ENCODE data around the gene GPHA2.

The GPHA2 gene

DNA sequence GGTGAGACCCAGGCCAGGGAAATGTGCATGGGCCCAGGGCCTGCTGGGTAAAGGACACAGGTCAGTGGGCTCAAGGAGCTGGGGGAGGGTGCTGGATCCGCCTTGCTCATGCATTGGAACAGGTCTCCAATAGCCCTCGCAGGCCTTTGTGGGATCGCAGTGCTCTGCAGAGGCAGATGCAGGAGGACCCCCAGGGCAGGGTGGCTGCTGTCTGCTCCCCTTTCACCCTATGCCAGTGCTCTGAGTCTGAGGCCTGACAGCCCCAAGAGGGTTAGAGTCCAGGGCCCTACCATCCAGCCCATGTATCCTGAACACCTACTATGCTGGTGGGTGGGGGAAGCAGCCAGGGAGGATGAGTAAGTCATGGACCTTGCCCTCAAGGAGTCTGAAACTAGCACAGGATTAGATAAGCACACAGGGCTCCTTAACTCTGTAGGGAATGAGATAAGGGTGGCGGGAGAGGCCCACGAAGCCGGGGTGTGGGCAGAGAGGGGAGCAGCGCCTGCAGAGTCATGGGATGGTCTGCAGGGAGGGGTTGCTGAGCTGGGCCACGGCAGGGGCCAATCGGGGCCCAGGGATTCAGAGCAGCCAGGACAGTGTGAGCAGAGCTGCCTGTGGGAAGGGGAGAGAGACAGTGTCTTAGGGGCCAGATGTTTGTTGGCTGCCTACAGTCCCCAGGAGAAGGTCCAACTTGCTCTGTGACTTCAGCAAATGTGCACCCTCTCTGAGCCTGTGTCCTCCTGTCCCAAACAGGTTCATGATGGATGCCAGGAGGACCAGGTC lies 46.8 kb downstream of the GPHA2 start:
- no peak for DNase-seq

DNA sequence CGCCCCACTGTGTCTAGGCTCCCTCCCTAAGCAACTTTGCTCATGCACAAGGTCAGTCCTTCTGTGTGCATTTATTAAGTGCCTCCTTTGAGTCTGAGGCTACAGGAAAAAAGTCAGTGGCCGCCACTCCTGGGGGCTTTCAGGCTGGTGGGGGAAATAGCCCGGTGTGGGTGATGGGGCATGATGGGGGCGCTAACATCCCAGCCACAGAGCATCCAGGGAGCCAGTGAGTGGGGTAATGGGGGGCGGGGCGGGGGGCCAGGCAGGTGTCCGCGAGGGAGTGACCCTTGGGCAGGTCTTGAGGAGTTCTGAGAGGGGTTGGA lies 47.3 kb downstream of the GPHA2 start:
- no peak for DNase-seq

DNA sequence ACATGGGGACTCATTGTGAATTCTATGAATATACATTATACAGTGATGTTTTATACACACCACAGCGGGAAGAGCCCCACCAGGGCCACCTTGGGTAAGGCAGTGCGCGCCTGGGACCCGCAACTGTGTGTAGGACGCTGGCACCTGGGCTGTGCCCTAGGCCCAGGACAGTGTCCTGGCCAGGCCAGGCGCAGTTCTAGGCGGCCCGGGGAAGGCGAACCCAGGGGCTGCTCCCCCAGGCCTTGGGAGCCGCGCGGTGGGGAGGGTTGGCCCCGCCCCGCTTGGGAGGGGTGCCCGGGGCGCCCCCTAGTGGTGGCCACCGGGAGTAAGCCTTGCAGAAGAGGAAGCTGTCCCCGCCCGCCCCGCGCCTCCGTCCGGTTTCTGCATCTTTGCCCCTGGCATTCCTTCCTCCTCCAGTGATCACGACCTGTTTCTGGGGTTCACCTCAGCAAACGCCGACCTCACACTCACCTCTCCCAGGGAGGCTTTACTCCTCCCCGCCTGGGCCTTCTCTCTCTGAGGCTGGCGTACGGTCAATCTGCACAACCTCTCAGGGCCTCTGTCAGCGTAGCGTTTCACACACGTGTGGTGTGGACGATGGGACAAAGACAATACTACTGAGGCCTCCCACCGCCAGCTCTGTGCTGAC lies 47.8 kb downstream of the GPHA2 start:
- DNase-seq: no peak

DNA sequence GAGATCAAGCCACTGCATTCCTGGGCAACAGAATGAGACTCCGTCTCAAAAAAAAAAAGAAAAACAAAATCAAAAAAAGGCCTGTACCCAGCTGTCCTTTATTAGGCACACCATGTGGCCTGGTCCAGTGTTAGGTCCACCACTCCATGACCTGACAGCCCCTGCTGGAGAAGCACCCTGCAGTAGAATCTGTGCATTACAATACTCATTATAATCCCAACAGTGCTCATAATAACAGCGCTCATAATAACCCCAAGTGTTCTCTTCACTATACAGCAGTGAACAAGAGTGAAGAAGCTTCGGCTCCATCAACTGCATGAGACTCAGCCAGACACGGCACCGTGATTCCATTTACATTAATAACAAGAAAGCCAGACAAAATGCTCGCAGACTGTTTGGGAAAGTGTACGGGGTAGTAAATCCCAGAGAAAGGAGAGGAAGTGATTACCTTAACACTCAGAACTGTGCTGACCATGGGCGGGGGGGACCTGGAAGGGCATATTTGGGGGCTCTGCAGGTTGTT lies 48.4 kb downstream of the GPHA2 start:
- DNase-seq: no peak

DNA sequence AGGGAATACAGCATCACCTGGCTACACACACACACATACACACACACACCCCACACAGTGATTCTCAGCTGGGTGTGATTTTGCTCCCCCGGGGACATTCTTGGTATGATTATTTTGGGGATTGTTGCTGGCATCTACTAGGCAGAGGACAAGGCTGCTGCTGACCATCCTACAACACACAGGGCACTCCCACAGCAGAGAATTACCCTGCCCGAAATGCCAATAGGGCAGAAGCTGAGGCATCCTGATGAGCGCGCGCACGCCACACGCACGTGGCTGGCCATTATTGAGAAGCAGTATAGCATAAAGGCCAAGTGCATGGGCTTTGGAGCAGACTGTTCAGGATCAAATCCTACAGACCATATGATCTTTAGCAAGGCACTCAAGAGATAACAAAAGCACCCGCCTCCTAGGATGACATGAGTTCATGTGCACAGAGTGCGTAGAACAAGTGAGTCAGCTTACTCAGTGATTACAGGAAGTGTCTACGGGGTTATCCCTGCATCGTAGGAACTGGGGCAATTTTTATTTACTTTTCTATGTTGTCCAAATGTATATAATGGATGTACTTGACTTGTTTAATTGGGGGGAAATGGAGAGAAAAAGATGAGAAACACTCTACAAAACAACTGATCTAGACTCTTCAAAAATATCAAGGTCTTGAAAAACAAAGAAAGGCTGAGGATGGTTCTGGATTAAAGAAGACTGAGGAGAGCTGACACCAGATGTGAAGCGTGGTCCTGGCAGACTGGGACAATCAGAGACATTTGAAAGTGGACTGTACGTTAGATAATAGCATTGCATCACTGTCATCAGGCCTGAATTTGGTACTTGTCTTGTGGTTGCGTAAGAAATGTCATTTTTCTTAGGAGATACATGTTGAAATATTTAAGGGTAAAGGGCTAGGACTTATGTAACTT lies 50.1 kb downstream of the GPHA2 start:
- no peak for DNase-seq

All from cortex of kidney (tissue), 1 donor.